ENCODE measurements around the gene BCL2.
A peak's percentile ranks its signal among the peaks of the same experiment; 100 is the strongest.

BCL2 gene

DNA sequence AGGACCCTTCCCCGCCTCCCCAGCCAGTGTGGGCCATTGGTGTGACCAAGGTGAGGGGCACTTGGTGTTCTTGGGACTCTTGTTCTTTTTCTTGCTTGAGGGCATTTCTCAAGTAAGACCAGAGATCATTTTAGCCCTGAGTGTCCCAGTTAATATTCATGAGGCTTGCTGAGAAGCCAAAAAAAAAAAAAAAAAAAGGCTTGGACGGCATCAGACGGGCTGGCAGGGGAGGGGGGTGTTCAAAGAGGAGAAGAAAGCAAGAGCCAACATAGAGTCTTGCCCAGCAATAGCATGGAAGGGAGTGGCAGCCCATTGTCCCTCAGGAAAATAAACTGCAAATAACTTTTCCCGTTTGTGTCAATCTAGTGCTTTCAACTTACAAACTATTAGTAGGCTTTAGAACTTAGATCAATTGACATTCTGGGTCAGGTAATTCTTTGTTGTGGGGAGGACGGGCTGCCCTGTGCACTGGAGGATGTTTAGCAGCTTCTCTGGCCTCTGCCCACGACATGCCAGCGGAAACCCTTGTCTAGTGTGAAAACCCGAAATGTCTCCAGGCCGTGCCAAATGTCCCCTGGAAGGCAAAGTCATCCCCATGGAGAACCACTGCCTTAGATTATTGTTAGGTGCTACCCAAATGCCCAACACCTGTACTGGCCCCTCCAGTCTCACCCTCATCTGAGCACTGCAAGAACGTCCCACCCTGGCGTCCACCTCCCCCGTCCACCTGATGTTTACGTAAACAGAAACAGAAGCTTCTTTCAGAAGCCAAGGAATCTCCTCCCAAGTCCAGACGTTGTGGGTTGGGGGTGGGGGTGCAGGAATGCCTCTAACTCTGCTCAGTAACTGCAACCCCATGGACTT lies 163.4 kb downstream of the BCL2 start:
- ATAC-seq = no peak
- peak; percentile 29 for DNase-seq

DNA sequence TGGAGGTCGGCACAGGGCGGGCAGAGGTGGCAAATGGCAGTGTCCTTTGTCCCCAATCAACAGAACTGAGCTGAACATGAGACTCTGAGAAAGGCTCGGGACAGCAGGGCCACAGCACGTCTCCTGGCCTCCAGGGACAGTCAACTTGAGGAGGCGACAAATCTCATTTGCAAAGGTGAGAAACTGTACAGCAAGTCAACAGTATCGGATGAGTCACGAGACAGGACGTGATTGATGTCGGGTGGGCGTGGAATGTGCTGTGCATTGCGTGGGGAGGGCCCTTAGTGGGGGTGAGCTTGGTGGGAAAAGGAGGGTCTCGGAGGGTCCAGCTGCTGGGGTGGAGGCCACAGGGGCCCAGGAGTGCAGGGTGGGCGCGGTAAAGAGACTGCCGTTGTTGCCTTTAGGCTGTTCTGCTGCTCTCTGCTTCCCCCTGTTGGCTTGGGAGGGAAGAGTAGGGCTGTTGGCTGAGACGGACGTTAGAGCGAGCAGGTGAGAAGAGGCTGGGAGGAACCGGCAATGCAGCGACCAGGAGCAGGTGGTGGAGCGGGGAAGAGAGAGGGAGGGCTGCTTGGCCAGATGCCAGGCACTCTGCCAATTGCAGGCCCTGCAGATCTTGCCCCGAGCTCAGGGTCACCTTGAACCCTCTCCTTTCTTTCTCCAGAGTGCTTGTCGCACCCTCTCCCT lies 164.3 kb downstream of the BCL2 start:
- ATAC-seq (peak; percentile 60), DNase-seq (peak; percentile 84)

DNA sequence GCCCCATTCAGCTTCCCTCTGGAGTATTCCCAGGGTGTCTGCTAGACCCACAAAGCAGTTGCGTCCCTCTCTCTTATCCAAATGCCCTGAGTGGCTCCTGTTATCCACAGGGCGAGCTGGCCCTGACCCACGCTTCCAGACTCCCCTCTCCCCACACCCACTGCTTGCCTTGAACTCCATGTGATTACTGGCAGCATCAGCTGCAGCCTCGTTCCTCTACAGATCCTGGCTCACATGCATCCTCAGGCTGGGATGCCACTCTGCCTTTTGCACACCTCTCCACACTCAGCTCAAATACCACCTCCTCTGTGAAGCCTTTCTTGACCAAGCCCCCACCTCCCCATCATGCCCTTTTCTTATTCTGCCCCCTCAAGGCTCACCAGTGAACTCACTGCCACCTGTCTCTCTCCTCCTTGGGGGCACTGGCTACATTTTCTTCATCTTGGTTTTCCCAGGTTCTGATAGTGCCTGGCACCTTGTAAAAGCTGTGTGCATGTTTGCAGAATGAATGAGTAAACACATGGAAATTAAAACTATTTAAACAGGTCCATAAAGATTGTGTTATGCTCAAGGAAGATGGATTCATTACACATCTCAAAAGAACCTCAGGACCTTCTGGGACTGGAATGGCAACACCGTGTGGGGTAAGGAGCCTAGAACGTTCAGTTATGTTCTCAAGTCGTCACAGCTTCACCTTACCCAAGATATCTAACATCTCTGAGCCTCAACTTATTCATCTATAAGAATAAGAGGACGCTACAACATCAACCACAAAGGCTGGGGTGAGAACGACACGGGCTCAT lies 165.0 kb downstream of the BCL2 start:
- DNase-seq = no peak
- ATAC-seq = no peak

DNA sequence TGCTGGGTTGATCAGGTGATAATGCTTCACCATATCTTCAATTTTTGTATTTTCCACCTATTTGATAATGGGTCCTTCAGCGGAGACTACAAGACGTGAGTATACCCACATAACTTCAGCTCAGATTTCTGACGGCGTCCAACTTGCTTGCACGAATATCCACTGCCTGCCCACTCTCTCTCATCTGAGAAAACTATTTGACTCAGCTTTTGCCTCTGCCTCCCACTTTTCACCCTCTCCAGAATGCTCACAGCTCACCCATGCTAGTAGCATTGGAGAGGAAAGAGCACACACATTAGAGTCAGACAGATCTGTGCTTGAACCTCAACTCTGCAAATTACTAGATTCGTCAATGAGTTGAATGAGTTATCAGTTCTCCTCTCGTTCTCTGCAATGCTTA lies 166.8 kb downstream of the BCL2 start:
- ATAC-seq (peak; percentile 40), DNase-seq (peak; percentile 44)

GRCh38 chr18:63152096-63152495 lies 167.5 kb downstream of the BCL2 start:
- DNase-seq (no peak), ATAC-seq (no peak)

GRCh38 chr18:63151539-63151938 lies 168.0 kb downstream of the BCL2 start:
- no peak for DNase-seq
- ATAC-seq = no peak

DNA sequence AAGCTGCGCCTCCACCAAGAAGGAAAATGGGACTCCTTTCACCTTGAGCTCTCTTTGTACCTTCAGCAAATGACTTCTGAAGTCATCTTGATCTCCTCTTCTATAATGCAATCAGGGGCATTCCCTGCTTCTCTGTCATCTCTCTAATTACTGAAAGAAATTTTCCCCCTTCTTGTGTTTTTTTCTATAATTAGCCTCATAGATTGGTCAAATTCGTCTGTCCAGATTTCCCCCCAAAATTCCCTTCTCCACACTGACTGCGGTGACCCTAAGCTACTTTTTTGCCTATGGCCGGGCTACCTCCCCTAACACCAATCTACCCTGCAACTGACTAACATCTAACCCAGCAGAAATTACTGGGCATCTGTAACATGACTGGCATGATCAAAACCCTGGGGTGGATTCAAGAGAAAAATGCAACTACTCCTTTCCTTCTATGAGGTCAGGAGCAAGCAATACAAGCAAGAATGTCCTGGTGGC lies 168.6 kb downstream of the BCL2 start:
- ATAC-seq = peak; percentile 16
- no peak for DNase-seq

DNA sequence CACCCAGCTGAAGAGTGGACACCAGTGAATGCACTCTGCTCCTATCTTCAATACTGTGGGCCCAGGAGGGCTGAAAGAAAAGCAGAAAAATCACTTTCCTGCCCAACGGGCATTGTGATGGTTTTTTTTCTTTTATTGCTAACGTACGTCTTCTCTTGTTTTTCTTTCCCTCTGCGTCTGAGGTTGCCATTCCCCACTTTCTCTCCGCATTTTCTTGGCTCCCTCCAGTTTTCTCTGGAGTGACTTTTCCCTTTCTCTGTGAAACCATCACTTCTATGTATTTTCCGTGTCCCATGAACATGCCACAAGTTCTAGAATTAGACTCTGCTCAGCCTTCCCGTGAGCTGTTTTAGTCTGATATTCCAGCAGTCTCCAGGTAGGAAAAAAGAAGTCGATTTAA lies 169.2 kb downstream of the BCL2 start:
- DNase-seq (no peak), ATAC-seq (no peak)

DNA sequence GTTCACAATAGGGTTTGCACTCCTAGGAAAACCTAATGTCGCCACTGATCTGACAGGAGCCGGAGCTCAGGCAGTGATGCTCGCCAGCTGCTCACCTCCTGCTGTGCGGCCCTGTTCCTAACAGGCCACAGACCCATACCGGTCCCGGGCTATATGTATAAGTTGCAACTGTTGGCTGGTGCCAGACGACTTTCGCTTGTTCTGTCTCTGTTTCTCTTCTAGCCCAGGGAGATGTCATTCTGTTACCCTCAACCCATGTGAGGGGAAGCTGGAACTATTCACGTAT lies 170.3 kb downstream of the BCL2 start:
- ATAC-seq (no peak), DNase-seq (no peak)

DNA sequence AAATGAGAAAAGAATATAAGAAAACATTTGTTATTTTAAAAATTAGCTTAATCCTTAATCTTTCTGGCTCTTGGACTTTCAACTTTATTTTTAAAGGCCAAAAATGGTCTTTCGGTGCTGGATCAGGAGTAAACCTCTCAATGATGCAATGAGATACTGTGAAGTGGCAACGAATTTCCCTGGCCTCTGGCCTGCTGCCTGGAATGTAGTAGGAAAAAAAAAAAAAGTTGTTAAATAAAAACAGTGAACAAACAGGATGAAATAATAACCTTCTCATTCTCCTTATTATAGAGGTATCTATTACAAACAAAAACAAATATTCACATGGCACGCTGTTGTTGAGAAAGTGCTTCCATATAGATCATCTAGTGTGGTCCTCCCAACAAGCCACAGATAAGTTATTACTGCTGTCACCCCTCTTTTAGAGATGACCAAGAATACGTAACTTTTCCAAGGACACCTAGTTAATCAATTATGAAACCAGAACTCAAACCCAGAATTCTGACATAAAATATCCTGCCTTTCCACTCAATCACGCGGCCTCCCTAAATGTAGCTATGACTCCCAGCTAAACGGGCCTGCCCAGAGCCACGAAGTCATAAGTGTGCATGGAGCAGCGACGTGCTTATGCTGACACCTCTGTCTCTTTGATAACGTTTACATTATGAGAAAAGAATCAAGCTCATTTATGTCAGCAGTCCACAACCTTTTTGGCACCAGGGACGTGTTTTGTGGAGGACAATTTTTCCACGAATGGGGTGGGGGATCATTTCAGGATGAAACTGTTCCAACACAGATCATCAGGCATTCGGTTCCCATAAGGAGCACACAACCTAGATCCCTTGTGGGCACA lies 170.9 kb downstream of the BCL2 start:
- no peak for ATAC-seq
- DNase-seq = no peak

DNA sequence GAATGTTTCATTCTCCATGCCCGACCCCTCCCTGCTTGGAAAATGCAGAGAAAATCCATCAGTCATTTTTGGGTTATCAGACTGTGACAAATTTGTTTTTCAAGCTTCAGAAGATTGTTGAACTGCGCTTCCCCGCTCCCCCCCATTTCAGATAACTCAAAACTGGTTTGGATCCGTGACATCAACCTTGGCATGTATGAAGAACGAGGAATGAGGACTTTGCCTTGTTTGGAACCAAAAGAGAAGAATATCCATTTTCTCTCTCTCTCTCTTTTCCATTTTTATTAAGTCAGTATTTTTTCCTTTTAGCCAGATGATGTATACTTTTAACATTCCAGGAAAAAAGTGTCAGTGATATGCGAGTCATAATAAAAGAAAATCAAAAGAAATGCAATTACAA lies 171.6 kb downstream of the BCL2 start:
- ATAC-seq (no peak), DNase-seq (no peak)

- no peak for ATAC-seq
- no peak for DNase-seq
Measured at GRCh38 chr18:63146828-63147409, 172.7 kb downstream of the BCL2 start.

GRCh38 chr18:63145851-63146555 lies 173.6 kb downstream of the BCL2 start:
- no peak for ATAC-seq

DNA sequence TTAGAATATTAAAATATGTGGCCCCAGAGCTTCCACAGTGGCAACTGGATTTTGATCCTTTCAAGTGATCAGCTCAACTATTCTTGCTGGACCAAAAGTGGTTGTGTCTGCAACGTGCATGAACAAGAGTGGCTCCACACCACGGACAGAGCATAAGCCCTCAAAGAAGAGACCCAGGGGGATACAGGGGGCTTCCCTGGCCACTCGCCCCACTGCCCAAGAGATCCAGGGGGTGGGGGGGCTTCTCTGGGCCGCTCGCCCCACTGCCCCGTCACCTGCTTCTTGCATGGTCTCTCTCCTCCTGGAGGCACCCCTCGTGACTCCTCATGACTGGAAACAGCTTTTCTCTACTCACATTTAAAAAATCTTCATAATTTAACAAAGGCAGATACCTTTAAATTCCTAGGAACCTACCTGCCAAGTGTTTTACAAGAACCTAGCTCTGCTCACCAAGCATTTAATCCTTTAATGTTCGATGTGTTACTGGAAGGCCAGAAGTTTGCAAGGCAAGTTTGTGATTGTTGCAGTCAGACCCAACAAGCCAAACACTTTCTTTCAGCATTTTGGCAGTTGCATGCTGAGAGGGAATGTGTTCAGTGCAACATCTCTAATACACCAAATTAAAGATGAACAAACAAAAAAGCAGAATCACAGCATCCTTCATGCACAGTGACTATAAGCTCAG lies 174.3 kb downstream of the BCL2 start:
- DNase-seq (no peak), ATAC-seq (no peak)

More at GRCh38 chr18:63145851-63146555, 173.6 kb downstream of the BCL2 start:
- DNase-seq = no peak

- DNase-seq = no peak
- no peak for ATAC-seq
Measured at GRCh38 chr18:63144748-63145147, 174.8 kb downstream of the BCL2 start.

DNA sequence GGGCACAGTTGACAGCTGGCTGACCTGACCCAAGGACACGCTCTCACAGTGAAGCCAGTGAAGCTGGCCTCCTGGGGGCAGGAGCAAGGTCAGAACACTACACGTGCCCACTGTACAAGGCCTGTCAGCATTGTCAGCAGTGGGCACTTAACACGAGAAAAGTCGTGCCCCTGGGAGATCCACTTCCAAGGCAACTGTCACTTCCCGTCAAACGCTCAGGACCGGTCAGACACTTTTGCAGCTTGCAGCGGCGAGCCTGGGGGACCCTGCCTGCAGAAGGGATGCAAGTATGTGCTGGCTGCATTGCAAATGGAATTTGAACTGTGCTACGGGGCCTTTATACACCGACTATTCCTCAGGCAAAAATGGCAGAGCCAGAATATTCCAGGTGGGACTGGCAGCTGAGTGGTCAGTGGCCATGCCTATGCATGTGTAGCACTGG lies 176.2 kb downstream of the BCL2 start:
- ATAC-seq (no peak), DNase-seq (no peak)

DNA sequence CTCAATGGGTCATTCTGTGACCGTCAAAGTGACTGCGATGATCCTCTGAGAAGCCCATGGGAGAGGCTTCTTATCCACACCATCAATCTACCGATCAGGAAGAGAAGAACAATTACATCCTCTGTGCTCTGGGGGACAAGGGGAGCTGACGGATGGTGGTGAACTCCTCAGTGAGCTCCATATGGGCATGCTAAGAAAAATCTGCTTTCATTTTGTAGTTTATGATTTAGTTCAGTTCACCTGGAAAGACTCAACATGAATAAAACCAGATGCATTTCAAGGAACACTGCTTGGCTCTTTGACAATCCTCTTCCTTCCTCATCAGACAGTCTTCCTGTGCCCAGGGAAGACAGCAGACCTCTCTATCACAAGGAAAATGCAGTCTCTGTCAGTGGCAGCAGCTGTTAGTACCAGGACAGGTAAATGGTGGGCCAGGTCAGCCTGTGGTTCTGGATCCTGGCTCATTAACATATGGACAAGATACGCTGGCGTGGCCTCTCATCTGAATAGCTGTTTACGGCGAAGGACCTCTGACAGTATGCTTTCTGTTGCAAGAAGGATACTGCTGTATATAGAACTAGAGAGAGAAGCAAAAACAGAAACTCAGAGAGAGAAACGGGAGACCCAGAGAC lies 176.9 kb downstream of the BCL2 start:
- DNase-seq (no peak), ATAC-seq (no peak)

DNA sequence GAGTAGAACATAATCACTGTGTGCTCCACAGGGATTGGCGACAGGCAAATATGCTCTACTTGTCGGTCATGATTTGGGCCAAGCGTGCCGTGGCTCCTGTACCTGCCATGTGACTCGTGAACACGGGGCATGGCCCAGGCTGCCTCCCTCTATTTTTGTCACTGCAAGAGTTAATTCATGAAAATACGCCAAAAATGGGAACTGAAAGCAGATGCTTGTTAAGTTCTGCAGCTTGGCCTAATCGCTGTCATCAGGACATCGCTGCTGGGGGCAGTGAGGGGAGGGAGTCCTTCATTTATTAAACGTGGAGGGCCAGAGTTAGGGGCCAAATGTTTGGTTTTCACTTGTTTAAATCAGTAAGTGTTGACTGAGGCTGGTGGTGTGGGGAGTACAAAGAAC lies 177.8 kb downstream of the BCL2 start:
- DNase-seq = no peak
- no peak for ATAC-seq

- no peak for ATAC-seq
Measured at GRCh38 chr18:63140997-63141777, 178.4 kb downstream of the BCL2 start.

More at GRCh38 chr18:63140997-63141777, 178.4 kb downstream of the BCL2 start:
- no peak for DNase-seq

All from stimulated activated naive CD8-positive, alpha-beta T cell treated with anti-CD3 and anti-CD28 coated beads, Interleukin-15, Interleukin-2, amounts not matched to agents 100 U/mL and 50 U/mL, for 24 hours (primary cell).